ENCODE measurements around the gene CTXND1.

Gene CTXND1

GRCh38 chr15:80177156-80177555, 74.9 kb downstream of the CTXND1 start:
- no peak for DNase-seq (ENCODE audit: low spot score)
- H3K27ac ChIP-seq: no peak overlapping the region
- TF ChIP-seq, protein P1, sequence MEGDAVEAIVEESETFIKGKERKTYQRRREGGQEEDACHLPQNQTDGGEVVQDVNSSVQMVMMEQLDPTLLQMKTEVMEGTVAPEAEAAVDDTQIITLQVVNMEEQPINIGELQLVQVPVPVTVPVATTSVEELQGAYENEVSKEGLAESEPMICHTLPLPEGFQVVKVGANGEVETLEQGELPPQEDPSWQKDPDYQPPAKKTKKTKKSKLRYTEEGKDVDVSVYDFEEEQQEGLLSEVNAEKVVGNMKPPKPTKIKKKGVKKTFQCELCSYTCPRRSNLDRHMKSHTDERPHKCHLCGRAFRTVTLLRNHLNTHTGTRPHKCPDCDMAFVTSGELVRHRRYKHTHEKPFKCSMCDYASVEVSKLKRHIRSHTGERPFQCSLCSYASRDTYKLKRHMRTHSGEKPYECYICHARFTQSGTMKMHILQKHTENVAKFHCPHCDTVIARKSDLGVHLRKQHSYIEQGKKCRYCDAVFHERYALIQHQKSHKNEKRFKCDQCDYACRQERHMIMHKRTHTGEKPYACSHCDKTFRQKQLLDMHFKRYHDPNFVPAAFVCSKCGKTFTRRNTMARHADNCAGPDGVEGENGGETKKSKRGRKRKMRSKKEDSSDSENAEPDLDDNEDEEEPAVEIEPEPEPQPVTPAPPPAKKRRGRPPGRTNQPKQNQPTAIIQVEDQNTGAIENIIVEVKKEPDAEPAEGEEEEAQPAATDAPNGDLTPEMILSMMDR (IDR thresholded peaks at IDR 0.05): no peak
- H3K4me3 ChIP-seq: no peak overlapping the region

- Histone ChIP-seq H3K4me3 (no peak overlapping the region), H3K27ac (no peak overlapping the region)
- TF ChIP-seq, protein P1 (IDR thresholded peaks at IDR 0.05): no peak
- no peak for DNase-seq (ENCODE audit: low spot score)
These were observed 75.6 kb downstream of the CTXND1 start for GRCh38 chr15:80176443-80176842.

DNA sequence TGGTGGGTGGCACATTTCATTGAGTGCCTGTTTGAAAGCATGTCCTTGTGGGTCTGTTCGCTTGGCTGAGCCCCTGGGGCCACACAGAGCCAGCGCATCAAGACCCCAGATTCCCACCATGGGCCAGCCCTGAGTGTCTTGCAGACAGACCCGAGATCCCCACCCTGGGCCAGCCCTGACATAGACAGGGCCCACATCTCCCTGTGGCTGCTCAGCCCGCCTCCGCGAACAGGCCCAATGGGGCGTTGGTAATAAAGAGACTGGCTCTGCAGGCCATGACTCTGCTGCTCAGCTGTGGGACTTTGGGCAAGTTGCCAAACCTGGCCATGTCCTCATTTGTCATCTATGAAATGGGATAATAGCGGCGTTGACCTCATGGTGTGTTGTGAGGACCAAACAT, 76.6 kb downstream of the CTXND1 start:
- TF ChIP-seq, protein P1 (IDR thresholded peaks at IDR 0.05): no peak
- Histone ChIP-seq H3K4me3 (no peak overlapping the region), H3K27ac (peak overlapping the region; percentile 84 to 96)
- DNase-seq (ENCODE audit: low spot score): no peak

- DNase-seq (ENCODE audit: low spot score): peak; percentile 85
- TF ChIP-seq, protein P1 (IDR thresholded peaks at IDR 0.05): no peak
- H3K27ac ChIP-seq: peak overlapping the region; percentile 84 to 96
- peak overlapping the region; percentile 1 for H3K4me3 ChIP-seq
These were observed 77.8 kb downstream of the CTXND1 start for GRCh38 chr15:80174017-80174746.

GRCh38 chr15:80173022-80173759, 78.8 kb downstream of the CTXND1 start:
- TF ChIP-seq, protein P1 (IDR thresholded peaks at IDR 0.05): peak; percentile 21
- no peak overlapping the region for H3K4me3 ChIP-seq
- DNase-seq (ENCODE audit: low spot score): no peak
- H3K27ac ChIP-seq: peak overlapping the region; percentile 84 to 96

DNA sequence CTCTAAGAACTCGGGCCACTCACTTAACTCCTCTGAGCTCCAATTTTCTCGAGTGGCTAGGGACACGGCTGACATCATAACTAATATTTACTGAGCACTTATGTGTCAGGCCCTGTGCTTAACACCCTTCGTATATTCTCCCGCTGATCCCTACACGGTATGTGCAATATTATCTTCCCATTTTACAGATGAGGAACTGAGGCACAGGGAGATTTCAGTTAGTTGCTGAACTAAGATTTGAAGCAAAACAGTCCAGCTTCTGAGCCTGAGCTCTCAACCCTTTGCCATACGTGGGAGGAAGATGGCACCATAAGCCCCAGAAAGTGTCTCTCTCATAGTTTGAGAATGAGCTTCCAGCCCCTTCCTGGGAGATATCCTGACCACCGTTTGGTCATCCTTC, 79.6 kb downstream of the CTXND1 start:
- TF ChIP-seq, protein P1 (IDR thresholded peaks at IDR 0.05): no peak
- no peak for DNase-seq (ENCODE audit: low spot score)
- Histone ChIP-seq H3K4me3 (no peak overlapping the region), H3K27ac (peak overlapping the region; percentile 84 to 96)

Data from coronary artery (tissue), 2 donors.